ENCODE data around the gene CIRBP. TPM values are rescaled to one million over a fixed set of nuclear protein-coding genes. Genes with fewer than 3 reads are reported as not detected.
"Not testable (repeated sequence)": the region's sequence is repeated elsewhere in the genome, so short reads cannot be mapped to it uniquely, and the experiment has no call there.

Gene CIRBP
- total and polyA plus RNA-seq, 9 donors, result 602 to 1,254 (median 855) TPM

GRCh38 chr19:1302533-1303239 lies 33.6 kb downstream of the CIRBP start:
- no peak overlapping the region for H3K27ac ChIP-seq
- no peaks in the 10 kb centered on the region for H3K27me3 ChIP-seq
- no peak for TF ChIP-seq CTCF (IDR thresholded peaks at IDR 0.05)
- no peak for TF ChIP-seq EP300 (IDR thresholded peaks at IDR 0.05)
- TF ChIP-seq POLR2A (IDR thresholded peaks at IDR 0.05), result no peak
- no peaks in the 10 kb centered on the region for H3K36me3 ChIP-seq
- no peaks in the 10 kb centered on the region for H3K4me1 ChIP-seq (ENCODE audit: insufficient read depth)
- 53 to 66% (median 57%) methylated on average over 31 to 36 of the region's 36 CpGs for WGBS, 3 donors
- intact Hi-C loops (cut with DNase I), result no loop called here
- H3K4me3 ChIP-seq, result no peak overlapping the region
- H3K9me3 ChIP-seq, result no peaks in the 10 kb centered on the region
- no peak for DNase-seq

GRCh38 chr19:1304197-1304924 lies 35.2 kb downstream of the CIRBP start:
- intact Hi-C loops (cut with DNase I), result no loop called here
- Histone ChIP-seq H3K27me3 (no peaks in the 10 kb centered on the region), H3K4me1 (ENCODE audit: insufficient read depth) (no peaks in the 10 kb centered on the region), H3K4me3 (no peak overlapping the region), H3K9me3 (no peaks in the 10 kb centered on the region), H3K27ac (no peak overlapping the region), H3K36me3 (no peaks in the 10 kb centered on the region)
- 86 to 91% (median 89%) methylated on average over 26 to 28 of the region's 28 CpGs for WGBS, 3 donors
- TF ChIP-seq EP300 (IDR thresholded peaks at IDR 0.05), result no peak
- TF ChIP-seq CTCF (IDR thresholded peaks at IDR 0.05), result no peak
- TF ChIP-seq POLR2A (IDR thresholded peaks at IDR 0.05), result no peak
- no peak for DNase-seq

DNA sequence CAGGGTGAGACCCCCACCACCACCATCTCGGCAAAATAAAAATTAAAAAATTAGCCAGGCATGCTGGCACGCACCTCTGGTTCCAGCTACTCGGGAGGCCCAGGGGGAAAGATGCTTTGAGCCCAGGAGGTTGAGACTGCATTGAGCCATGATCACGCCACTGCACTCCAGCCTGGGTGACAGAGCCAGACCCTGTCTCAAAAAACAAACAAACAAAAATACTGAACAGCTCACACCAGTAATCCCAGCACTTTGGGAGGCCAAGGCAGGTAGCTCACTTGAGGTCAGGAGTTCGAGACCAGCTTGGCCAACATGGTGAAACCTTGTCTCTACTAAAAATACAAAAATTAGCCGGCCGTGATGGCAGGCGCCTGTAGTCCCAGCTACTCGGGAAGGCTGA lies 36.2 kb downstream of the CIRBP start:
- H3K9me3 ChIP-seq; DNase-seq; intact Hi-C loops (cut with DNase I): not testable (repeated sequence)

GRCh38 chr19:1307320-1307719 lies 38.2 kb downstream of the CIRBP start:
- H3K9me3 ChIP-seq, result no peaks in the 10 kb centered on the region
- no peaks in the 10 kb centered on the region for H3K27me3 ChIP-seq
- TF ChIP-seq CTCF (IDR thresholded peaks at IDR 0.05) (no peak), POLR2A (IDR thresholded peaks at IDR 0.05) (no peak), EP300 (IDR thresholded peaks at IDR 0.05) (no peak)
- WGBS, 3 donors, result 87 to 90% (median 89%) methylated on average over 37 to 38 of the region's 38 CpGs
- no peaks in the 10 kb centered on the region for H3K36me3 ChIP-seq
- no peaks in the 10 kb centered on the region for H3K4me1 ChIP-seq (ENCODE audit: insufficient read depth)
- H3K27ac ChIP-seq, result no peak overlapping the region
- H3K4me3 ChIP-seq, result no peak overlapping the region
- intact Hi-C loops (cut with DNase I), result no loop called here
- no peak for DNase-seq

More for the DNA sequence above, 36.2 kb downstream of the CIRBP start:
- H3K36me3 ChIP-seq; H3K4me1 ChIP-seq (ENCODE audit: insufficient read depth); H3K27ac ChIP-seq; H3K4me3 ChIP-seq; H3K27me3 ChIP-seq: not testable (repeated sequence)
- WGBS, 3 donors, result 78 to 84% (median 79%) methylated on average over 9 of the region's 9 CpGs

DNA sequence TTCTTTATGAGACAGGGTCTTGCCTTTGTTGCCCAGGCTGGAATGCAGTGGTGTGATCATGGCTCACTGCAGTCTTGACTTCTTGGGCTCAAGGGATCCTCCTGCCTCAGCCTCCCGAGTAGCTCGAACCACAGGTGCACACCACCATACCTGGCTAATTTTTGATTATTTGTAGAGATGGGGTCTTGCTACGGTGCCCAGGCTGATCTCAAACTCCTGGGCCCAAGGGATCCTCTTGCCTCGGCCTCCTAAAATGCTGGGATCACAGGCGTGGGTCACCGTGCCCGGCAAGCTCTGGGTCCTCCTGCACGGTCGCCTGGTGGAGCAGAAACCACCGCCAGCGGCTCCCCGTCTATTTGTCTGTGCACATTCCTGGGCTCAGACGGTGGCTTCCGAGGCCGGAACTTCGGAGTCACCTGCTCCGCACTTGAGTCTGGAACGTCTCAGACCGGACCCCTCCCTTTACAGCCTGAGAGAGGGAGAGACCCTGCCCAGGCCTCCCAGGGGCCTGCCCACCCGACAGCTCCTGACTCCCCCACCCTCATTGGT lies 38.7 kb downstream of the CIRBP start:
- 86 to 93% (median 92%) methylated on average over 20 of the region's 20 CpGs for WGBS, 3 donors
- H3K4me3 ChIP-seq, result no peak overlapping the region
- intact Hi-C loops (cut with DNase I), result no loop called here
- H3K9me3 ChIP-seq, result no peaks in the 10 kb centered on the region
- TF ChIP-seq CTCF (IDR thresholded peaks at IDR 0.05) (no peak), EP300 (IDR thresholded peaks at IDR 0.05) (no peak), POLR2A (IDR thresholded peaks at IDR 0.05) (no peak)
- H3K27ac ChIP-seq, result no peak overlapping the region
- no peaks in the 10 kb centered on the region for H3K4me1 ChIP-seq (ENCODE audit: insufficient read depth)
- DNase-seq, result no peak
- H3K36me3 ChIP-seq, result no peaks in the 10 kb centered on the region
- H3K27me3 ChIP-seq, result no peaks in the 10 kb centered on the region
